IPS DF 4.7 (cell line): ENCODE measurements around the gene TTC23L.

Experiments used
- DNase-seq: peaks from one replicate; pipeline ENCODE4 v3.0.0-alpha.2; 2013; ENCODE audit warnings: low spot score; ENCODE audit errors: extremely low read depth

TTC23L gene

DNA sequence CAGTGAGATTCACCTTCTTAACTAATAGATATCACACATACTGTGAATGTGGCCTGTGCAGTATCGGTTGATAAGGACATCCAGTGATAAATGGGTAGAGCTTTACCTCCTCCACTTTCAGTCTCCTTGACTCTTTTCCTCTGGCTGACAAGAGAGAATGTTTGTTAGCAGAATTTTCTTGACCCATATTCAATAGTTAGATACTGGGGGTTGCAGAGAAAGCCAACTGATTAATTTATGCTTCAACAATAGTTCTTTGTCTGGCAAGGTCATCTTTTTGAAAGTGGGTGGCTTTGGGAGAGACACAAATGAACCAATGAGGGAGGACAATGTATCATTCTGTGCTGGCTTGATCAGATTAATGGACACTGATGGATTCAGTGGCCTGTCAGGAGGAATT lies 30.3 kb downstream of the TTC23L start:
- DNase-seq = no peak

DNA sequence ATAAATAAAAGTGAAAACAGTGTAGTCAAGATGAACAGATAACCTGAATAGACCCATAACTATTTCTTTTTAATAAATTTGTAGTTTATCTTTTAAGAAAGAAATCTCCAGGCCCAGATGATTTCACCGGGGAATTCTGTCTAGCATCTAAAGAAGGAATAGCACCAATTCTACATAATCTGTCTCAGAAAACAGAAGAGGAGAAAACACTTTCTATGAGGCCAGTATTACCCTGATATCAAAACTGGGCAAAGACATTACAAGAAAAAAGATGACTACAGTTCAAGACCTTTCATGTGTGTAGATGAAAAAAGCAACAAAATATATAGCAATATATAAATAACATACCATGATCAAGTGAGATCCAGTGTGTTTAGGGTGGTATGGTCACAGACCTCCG lies 31.4 kb downstream of the TTC23L start:
- no peak for DNase-seq

DNA sequence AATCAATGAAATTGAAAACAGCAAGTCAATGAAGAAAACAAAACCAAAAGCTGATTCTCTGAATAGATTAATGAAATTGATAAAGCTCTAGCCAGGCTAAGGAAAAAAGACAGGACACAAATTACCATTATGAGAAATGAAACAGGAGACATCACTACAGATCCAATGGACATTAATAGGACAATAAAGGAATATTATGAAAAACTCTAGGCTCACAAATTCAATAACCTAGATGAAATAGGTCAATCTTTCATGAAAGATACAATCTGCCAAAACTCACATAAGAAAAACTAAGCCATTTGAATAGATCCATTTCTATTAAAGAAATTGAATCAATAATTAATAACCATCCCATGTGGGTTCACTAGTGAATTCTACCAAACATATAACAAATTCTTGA lies 37.3 kb downstream of the TTC23L start:
- DNase-seq = no peak

DNA sequence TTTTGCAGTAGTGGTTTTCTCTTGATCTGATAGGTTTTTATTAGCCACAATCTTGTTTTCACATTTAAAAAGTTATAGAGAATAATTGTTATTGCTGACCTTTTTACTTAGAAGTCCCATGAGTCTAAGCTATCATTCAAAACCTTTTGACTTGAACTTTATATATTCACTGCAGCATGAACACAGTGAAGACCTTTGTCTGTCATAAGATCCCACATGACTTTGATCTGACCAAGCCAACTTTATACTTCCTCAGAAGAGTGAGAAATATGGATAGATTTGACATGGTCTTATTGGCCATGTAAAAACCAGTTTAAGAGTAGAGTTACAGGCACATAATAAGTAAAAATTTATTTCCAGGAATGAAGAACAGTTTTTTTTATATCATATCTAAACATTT lies 42.3 kb downstream of the TTC23L start:
- DNase-seq = no peak

DNA sequence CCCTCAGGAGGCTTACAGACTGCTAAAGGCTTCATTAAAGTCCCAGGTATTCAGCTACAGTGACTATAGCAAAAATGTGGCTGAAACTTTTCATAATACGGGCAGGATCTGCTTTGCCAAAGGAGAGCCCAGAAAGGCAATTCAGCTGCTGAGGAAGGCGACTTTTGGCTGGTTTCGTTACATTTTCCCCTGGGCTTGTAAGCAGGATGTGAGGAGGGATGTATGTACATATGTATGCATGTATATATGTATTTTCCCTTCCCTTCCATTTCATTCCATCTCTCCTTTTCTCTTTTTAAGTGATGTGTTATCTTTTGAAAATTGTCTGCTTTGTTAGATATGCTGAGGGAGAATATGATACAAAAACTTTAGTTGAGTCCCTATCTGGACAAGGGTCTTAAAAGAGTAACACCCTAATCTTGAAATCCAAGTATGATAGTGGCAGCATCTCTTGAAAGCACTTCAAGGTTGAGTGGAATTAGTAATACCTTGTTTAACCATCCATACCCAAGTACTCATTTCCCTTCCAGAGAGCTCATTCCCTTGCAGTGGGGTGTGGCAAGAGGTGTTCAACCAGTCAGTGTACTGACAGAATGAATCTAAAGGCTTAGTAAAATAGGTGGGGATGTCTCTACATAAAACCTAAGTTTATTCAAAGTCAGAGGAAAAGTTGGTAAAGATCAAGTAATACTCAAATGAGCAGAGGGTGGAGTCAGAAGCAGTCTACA lies 47.6 kb downstream of the TTC23L start:
- DNase-seq = no peak

DNA sequence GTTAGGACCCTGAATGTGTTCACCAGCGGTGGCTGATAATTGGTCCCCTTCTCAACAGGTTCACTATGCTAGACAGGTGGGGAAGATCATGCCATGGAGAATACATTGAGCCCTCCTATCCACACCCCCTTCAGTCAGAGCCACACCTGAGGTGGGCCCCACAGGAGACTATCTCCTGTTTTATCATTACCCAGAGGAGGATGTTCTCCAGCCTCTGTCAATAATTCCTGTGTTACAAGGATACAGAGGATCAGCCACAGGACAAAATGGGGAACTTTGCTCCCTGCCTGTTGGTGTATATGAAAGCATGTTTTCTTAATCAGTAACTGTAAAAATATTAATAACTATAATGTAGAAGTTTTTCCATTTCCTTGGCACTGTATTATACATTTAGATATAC lies 50.4 kb downstream of the TTC23L start:
- no peak for DNase-seq

DNA sequence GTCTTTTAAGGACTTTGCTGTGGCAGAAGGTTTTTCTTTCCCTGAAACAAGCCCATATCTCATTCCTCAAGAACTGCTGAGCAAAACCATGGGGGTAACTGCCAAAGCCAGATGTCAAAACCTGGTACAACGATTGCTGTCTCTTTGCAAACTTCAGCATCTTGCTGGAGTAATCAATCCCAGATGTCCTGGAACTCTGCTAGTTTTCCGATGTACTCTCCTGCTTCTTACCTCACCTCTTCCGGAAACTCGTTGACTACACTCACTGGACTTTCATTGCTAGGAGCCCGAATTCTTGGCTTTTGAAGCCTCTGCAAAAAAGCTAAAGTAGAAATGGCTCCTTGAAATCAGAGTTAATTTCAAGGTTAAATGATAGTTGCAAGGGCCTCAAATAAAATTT lies 53.0 kb downstream of the TTC23L start:
- no peak for DNase-seq

DNA sequence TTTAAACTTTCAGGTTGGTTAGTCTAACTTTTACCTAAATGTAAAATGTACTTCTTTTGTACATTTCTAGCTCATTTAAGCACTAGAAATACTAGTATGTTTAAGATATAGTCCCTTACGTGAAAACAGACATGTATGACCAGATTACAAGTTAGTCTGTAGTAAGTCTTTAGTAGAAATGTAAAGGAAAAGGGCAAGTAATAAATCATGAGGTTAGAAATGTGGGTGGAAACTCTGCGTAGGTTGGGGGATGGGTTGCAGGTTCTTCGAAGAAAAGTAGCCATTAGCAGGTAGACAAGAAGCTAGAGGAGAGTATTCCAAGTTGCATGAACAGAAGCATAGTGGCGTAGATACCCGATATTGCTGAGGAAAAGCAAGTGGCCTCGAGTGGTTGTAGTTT lies 53.5 kb downstream of the TTC23L start:
- DNase-seq = no peak

DNA sequence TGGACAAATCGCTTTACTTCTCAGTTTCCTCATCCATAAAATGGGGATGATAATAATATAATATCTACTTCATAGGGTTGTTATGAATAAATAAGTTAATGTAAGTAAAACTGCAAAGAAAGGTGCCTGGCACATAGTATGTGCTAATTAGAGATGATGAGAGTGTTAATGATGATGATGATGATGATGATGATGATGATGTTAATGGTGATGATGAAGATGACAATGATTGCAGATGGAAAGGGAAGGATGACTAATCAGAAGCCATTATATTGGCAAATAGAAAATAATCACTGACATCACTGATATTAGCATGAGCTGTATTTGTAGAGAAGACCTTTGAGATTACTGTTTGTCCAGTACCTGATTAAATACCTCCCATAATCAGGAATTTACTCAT lies 55.8 kb downstream of the TTC23L start:
- DNase-seq = no peak

DNA sequence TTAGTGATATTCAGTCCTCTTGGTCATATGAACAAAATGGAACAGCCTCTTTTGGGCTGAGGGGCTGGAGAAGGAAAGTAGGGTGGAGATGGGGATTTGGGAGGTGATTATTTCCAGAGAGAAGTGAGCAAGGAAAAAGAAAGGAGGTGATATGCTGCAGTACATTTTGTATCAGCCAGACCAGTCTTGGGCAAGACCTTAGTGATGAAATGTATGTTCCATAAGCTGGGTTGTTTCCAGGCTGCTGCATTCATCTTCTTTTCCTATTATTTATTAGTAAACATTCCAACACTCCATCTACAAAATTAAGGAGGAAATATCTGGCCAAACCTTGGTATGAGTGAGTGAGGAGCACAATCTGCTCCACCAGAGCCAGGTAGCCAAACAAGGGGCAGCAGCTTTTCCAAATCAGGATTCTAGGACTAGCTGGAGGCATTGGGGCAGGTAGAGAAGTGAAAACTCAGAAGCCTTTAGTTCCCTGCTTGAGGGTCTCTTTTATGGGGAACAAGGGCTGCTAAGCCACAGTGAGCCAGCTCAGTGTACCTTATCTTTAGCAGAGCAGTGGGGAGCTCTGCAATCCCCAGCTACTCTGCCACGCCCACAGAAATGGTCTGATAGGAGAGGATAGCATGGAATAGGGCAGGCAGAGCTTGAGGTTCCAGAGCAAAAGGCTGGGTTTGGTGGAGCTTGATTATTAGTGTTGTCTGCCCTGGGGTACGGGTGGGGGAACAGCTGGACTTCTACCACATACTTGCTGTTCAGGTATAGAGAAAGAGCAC lies 56.9 kb downstream of the TTC23L start:
- DNase-seq = no peak

DNA sequence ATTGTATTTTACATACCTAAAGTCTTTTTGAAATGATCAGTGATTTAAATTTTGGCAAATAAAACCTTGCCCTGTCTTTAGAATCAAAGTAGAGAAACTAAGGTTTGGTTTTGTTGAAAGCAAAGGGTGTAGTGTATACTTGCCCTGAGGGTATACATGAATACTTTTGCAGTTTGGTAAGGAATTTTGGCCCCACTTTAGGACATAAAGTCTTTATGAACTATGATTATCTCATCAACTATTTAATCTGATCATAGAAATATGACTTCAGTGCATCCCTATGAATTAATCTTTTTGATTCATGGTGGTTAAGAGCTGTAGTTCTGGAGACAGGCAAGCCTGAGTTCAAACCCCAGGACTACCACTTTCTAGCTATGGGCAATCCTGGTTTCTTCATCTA lies 58.7 kb downstream of the TTC23L start:
- DNase-seq = no peak

DNA sequence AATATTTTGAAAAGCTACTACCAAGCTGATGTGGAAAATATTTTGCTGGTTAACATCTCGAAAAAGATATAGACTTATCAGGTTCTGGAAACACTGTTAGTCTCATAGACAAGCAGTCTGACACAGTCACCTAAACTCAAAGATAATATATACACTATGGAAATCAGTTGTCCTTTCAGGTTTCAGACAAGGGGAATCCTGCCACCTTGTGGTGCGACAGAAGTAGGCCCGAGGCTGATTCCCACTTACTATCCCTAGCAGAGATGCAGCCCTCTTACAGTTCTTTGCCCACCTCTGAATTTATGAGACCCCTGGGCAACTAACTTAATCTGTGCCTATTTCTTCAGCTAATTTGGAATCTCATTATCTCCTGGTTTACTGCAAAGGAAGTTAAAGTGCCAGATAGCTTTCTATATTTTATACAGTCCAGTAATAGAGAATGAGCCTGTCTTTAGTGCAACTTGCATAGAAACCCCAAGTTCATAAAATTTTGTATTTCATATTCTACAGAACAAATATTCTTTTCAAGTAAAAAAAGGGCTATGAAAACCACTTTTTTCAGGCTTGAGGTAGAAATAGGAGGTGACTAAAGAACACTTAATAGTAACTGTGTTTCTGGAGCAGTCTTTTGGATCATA lies 59.4 kb downstream of the TTC23L start:
- DNase-seq = peak; percentile 49

DNA sequence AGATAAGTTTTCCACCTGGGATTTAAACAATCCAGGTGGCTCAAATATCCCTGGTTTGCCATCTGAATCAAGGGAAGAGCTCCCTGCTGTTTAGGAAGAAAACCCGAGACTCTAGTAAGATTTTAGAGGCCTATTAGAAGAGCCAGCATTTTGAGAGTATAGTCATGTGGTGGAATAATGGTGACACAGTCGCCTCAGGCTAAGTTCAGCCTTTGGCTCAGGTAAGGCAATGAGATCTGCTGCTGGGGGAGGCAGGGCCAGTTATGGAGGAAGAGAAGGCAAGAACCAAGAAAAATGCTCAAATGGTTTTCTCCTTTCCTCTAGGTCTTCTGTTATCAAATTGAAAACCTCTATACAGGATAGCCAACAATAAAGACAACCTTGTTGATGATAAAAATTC lies 60.1 kb downstream of the TTC23L start:
- DNase-seq = no peak

DNA sequence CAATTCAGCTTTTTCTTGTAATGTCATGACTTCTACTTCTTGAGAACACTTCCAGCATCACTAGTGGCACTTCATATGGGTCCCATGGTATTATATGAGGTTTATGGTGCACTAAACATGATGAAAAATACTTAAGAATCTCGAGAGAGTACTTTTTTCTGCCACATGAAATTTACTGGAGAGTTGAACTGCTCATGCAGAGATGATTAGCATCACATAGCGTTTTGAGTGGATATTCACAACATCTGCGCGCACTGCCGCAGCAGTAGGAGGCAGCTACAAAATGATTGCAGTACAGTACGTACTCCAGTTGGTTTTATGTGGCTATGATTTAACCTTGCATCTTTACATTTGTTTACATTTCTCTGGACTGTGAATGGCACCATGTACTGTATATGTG lies 61.7 kb downstream of the TTC23L start:
- no peak for DNase-seq

DNA sequence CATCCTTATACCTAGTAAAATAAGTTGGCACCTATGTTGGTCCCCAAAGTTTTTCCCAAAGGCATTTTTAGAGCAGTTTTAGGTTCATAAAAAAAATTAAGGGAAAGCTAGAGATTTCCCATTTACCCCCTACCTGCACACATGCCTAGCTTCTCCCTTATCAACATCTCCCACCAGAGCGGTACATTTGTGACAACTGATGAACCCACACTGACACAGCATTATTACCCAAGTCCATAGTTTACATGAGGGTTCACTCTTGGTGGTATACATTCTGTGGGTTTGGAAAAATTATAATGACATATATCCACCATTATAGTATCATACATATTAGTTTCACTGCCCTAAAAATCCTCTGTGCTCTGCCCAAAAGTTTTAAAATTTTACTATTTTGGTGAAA lies 64.3 kb downstream of the TTC23L start:
- no peak for DNase-seq

DNA sequence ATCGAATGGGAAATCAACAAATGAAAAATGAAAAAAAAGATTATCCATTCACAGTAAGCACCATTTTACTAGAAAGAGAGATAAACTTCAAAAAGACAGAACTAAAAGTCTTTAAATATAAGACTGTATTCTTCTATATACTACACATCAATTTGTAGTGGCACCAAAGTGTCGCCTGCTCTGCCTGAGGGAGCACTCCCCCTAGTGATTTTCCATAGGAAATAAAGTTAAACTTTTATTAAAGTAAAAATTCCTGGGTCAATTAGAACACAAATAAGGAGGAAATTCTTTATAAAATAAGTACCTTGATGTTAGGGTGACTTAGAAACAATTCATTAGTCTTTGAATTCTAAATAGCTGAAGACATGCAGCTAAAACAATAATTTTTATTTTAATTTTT lies 66.6 kb downstream of the TTC23L start:
- DNase-seq = no peak

DNA sequence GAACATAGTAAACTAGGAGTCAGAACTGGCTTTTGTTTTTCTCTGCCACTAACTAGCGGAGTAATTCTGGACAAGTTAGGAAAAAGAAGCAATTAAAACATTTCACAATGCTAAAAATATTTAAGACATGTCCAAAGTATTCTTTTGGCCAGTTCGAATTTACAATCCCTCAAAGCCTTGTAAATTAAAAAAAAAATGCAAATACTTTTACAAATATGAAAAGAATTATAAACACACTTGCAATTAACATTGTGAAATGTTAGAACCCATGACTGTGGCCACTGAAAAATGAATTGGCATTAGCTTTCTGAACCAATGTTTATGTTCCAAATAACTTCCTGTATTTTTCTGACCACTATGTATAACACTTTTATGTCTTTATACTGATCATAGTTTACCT lies 74.1 kb downstream of the TTC23L start:
- no peak for DNase-seq

DNA sequence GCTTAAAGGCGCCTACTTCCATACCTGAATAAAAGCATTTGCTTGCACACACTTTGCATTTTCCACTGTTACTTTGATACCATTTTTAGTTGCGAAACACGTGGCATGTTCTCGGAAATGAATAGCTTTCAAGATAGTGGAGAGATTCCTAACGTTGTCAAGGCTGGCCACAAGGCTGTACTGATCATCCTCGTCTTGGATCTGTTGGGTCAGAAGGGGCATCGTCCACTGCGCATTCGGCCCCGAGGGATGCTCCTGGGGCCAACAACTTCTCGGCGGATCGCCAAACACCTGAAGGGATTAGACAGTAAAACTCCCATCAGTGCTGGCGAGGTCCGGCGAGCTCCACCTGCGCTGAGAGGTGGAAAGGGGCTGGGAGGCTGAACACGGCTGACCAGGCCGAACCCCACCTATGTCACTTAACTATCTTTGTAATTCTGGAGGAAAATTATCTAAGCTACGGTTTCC lies 75.7 kb downstream of the TTC23L start:
- DNase-seq = no peak

DNA sequence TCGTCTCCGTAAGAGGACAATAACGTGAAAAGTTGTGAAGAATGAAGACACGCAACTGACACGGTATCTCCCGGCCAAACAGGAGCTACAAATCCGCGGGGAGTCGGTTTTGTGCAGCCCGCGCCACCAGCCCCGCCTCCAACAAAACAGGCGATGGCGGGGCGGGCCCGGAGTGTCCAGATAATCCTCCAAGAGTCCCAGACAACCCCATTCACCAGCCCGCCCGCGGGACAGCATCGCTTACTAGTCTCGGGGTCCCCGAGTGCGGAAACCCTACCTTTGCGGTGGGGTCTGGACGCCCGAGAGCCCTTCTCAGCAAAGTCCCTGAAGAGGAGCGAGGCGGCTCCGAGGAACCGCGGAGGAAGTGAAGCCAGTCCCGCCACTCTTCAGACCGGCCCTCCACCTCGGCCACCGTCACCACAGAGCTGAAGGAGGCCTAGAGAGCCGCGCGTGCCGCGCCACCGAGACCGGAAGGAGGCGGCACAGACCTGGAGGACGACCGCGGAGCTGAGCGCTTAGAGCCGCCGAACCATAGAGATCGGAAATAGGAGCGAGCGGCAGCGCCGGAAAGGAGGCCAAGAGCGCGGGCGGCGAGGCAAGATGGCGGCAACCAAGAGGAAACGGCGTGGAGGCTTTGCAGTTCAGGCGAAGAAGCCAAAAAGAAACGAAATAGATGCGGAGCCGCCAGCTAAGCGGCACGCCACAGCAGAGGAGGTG lies 76.3 kb downstream of the TTC23L start, which contains the start of the genes BRIX1 and RAD1:
BRIX1 (plus strand) TSS at position 573 of the 717 bp plus-strand sequence; CDS start at position 601, 28 bp downstream.
RAD1 (minus strand) TSS at position 366 of the 717 bp plus-strand sequence. CDS start 612 bp downstream, outside the sequence.
- peak; percentile 89 for DNase-seq

DNA sequence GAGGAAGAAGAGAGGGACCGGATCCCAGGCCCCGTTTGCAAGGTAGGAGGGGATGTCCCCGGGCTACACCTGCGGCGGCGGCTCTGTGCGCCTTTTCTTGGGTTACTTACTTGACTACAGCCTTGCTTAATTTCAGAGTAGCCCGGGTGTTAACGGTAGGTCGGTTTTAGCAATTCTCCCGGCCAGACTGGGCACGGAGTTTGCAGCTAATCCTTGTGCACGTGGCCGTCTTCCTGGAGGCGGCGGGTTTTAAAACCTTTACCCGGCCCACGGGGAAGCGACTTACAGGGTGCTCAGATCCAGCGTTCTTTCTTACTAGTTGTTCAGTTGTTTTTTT lies 76.9 kb downstream of the TTC23L start:
- no peak for DNase-seq

DNA sequence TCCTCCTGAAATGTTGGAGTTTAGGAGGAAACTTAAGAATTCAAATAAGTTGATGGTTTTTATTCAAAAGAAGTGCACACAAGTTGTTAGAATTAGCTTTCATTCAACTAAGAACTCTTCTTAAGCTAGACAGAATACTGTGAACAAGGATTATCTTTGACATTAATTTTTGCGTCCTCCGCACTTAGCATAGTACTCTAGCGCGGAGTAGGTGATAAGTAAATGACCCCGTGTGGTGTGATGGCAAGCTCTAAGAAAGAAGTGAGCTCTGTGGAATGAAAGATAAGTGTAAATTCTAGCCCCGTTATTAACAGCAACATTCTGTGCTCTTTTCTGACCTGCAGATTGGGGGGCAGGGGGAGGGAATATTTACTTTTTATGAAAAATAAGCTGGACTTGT lies 77.6 kb downstream of the TTC23L start:
- DNase-seq = no peak

DNA sequence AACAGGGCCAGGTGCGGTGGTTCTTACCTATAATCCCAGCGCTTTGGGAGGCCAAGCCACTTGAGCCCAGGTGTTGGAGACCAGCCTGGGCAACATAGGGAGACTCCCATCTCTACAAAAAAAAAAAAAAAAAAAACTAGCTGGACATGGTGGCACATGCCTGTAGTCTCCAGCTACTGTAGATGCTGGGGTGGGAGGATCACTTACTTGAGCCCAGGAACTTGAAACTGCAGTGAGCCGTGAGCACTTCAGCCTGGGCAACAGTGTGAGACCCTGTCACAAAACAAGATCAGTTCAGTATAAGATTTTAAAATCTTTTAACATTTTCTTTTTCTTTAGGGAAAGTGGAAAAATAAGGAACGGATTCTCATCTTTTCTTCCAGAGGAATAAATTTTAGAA lies 79.1 kb downstream of the TTC23L start:
- no peak for DNase-seq
